Right forelimb (tissue), 1 donor: Measurements from ENCODE around the gene CYBA.

ENCODE experiments used
- DNase-seq: peaks from one replicate; pipeline ENCODE4 v3.0.0-alpha.2; 2018

CYBA gene

GRCh38 chr16:88650749-88651275 lies at the start of gene CYBA:
TSS of gene CYBA (minus strand) at chr16:88651053. CDS start at chr16:88651013, 40 bp downstream.
- peak; percentile 82 for DNase-seq

- DNase-seq, result no peak
Observed at GRCh38 chr16:88700322-88700635, 49.4 kb upstream of the CYBA start.

GRCh38 chr16:88699180-88699579 lies 48.3 kb upstream of the CYBA start:
- DNase-seq, result no peak

GRCh38 chr16:88698646-88699045 lies 47.8 kb upstream of the CYBA start:
- DNase-seq, result no peak

- no peak for DNase-seq
Observed at GRCh38 chr16:88697831-88698615, 47.2 kb upstream of the CYBA start.

GRCh38 chr16:88697116-88697830 lies 46.4 kb upstream of the CYBA start:
- no peak for DNase-seq

- no peak for DNase-seq
Observed at GRCh38 chr16:88696441-88696840, 45.6 kb upstream of the CYBA start.

GRCh38 chr16:88695753-88696152 lies 44.9 kb upstream of the CYBA start:
- no peak for DNase-seq

GRCh38 chr16:88695218-88695617 lies 44.4 kb upstream of the CYBA start:
- no peak for DNase-seq

GRCh38 chr16:88694221-88695087 lies 43.6 kb upstream of the CYBA start:
- no peak for DNase-seq

- DNase-seq, result no peak
Observed at GRCh38 chr16:88693420-88694177, 42.7 kb upstream of the CYBA start.

GRCh38 chr16:88692861-88693260 lies 42.0 kb upstream of the CYBA start:
- DNase-seq, result no peak

- no peak for DNase-seq
Observed at GRCh38 chr16:88691924-88692560, 41.2 kb upstream of the CYBA start.

- no peak for DNase-seq
Observed at GRCh38 chr16:88691129-88691813, 40.4 kb upstream of the CYBA start.

- DNase-seq, result no peak
Observed at GRCh38 chr16:88690341-88691128, 39.7 kb upstream of the CYBA start.

- no peak for DNase-seq
Observed at GRCh38 chr16:88688013-88688778, 37.3 kb upstream of the CYBA start.

GRCh38 chr16:88687676-88688012 lies 36.8 kb upstream of the CYBA start:
- DNase-seq, result no peak

- DNase-seq, result no peak
Observed at GRCh38 chr16:88687254-88687576, 36.4 kb upstream of the CYBA start.

- DNase-seq, result peak; percentile 74
Observed at GRCh38 chr16:88686439-88687253, 35.8 kb upstream of the CYBA start, which contains the start of gene SNAI3. TSS of gene SNAI3 (minus strand) at chr16:88686507. CDS start at chr16:88686406, 101 bp downstream.
